SU-DHL-6 (cell line): ENCODE data around the gene PAIP2B.

Source experiments
- H2AFZ ChIP-seq: fragments of 200-600 bp; sonication (generic); 2 replicates; pipeline ENCODE4 v1.6.1; 2014; ENCODE audit warnings: low read depth, mild to moderate bottlenecking, moderate library complexity, mixed read lengths, antibody characterized with exemption, low read length; ENCODE audit not compliant: severe bottlenecking
- H3F3A ChIP-seq: fragments of 200-600 bp; shearing (Covaris generic); 2 replicates; pipeline ENCODE4 v1.6.0; 2016; ENCODE audit warnings: antibody characterized with exemption, mild to moderate bottlenecking; ENCODE audit not compliant: insufficient read depth
- H3K27ac ChIP-seq: fragments of 200-600 bp; sonication (generic); 2 replicates; pipeline ENCODE4 v1.5.1; 2016; ENCODE audit warnings: low read depth, mild to moderate bottlenecking, low read length, moderate library complexity, mixed read lengths
- H3K27me3 ChIP-seq: fragments of 200-600 bp; sonication (generic), shearing (Covaris generic); 2 replicates; pipeline ENCODE4 v1.6.0; 2014; ENCODE audit warnings: mild to moderate bottlenecking, low read length
- H3K36me3 ChIP-seq: fragments of 200-600 bp; sonication (generic); 2 replicates; pipeline ENCODE4 v1.6.1; 2014; ENCODE audit warnings: mild to moderate bottlenecking, low read length, mixed read lengths
- H3K4me2 ChIP-seq: fragments of 300-600, 200-600 bp; shearing (Covaris generic), sonication (generic); 2 replicates; pipeline ENCODE4 v1.6.0; 2014; ENCODE audit warnings: low read length, low read depth, mild to moderate bottlenecking; ENCODE audit not compliant: poor library complexity, severe bottlenecking
- H3K4me3 ChIP-seq: fragments of 200-600 bp; sonication (generic); 2 replicates; pipeline ENCODE4 v1.5.1; 2014; ENCODE audit warnings: antibody characterized with exemption, low read length, mild to moderate bottlenecking, mixed read lengths; ENCODE audit not compliant: insufficient read depth, poor library complexity, severe bottlenecking
- H3K79me2 ChIP-seq: fragments of 200-600 bp; sonication (generic); 2 replicates; pipeline ENCODE4 v1.6.1; 2014; ENCODE audit warnings: mild to moderate bottlenecking, low read length, moderate library complexity; ENCODE audit not compliant: insufficient read depth
- H3K9ac ChIP-seq: fragments of 200-600 bp; sonication (generic); 2 replicates; pipeline ENCODE4 v1.7.0; 2014; ENCODE audit warnings: mild to moderate bottlenecking, low read length
- H3K9me2 ChIP-seq: fragments of 200-600 bp; sonication (generic); replicated peaks from 2 replicates; pipeline ENCODE4 v1.6.1; 2014; ENCODE audit warnings: low read length; ENCODE audit not compliant: insufficient read depth
- H3K9me3 ChIP-seq: fragments of 200-600 bp; sonication (generic); 2 replicates; pipeline ENCODE4 v1.6.1; 2014; ENCODE audit warnings: low read length, mixed read lengths; ENCODE audit not compliant: insufficient read depth
- H4K20me1 ChIP-seq: fragments of 200-600 bp; sonication (generic); 2 replicates; pipeline ENCODE4 v1.6.1; 2014; ENCODE audit warnings: low read depth, mild to moderate bottlenecking, antibody characterized with exemption, low read length, moderate library complexity, mixed read lengths
- CTCF ChIP-seq: fragments of 200-600 bp; sonication (generic); IDR thresholded peaks from one replicate; pipeline ENCODE4 v1.5.1; 2017; ENCODE audit warnings: antibody characterized with exemption, mild to moderate bottlenecking, low read length, moderate library complexity; ENCODE audit not compliant: insufficient read depth, poor library complexity, severe bottlenecking
- EZH2phosphoT487 ChIP-seq: fragments of 200-600 bp; sonication (generic), shearing (Covaris generic); conservative IDR thresholded peaks from 2 replicates; pipeline ENCODE4 v1.6.1; 2018; ENCODE audit warnings: mild to moderate bottlenecking, antibody characterized with exemption, low read length, moderate library complexity, mixed read lengths

PAIP2B gene

GRCh38 chr2:71254078-71254477 is 27.2 kb upstream of the PAIP2B start:
- H3F3A ChIP-seq: no peaks in the 10 kb centered on the region
- no peak overlapping the region for H2AFZ ChIP-seq
- H3K27ac ChIP-seq: no peak overlapping the region
- no peak overlapping the region for H3K9ac ChIP-seq
- TF ChIP-seq EZH2phosphoT487 (no peak), CTCF (no peak)
- H3K27me3 ChIP-seq: no peaks in the 10 kb centered on the region
- H3K79me2 ChIP-seq: no peaks in the 10 kb centered on the region
- H3K9me3 ChIP-seq: no peaks in the 10 kb centered on the region
- H3K36me3 ChIP-seq: no peaks in the 10 kb centered on the region
- H3K4me2 ChIP-seq: no peak overlapping the region
- no peak overlapping the region for H3K4me3 ChIP-seq
- no peaks in the 10 kb centered on the region for H3K9me2 ChIP-seq
- no peaks in the 10 kb centered on the region for H4K20me1 ChIP-seq

GRCh38 chr2:71253476-71253875 is 26.6 kb upstream of the PAIP2B start:
- no peak overlapping the region for H3K27ac ChIP-seq
- H3K36me3 ChIP-seq: no peaks in the 10 kb centered on the region
- H3K9me2 ChIP-seq: no peaks in the 10 kb centered on the region
- H3F3A ChIP-seq: no peaks in the 10 kb centered on the region
- no peak overlapping the region for H3K4me3 ChIP-seq
- no peak overlapping the region for H3K9ac ChIP-seq
- no peak for TF ChIP-seq EZH2phosphoT487
- TF ChIP-seq CTCF: no peak
- H3K4me2 ChIP-seq: no peak overlapping the region
- no peaks in the 10 kb centered on the region for H3K27me3 ChIP-seq
- no peaks in the 10 kb centered on the region for H3K9me3 ChIP-seq
- H3K79me2 ChIP-seq: no peaks in the 10 kb centered on the region
- H2AFZ ChIP-seq: no peak overlapping the region
- no peaks in the 10 kb centered on the region for H4K20me1 ChIP-seq

- H3K27ac ChIP-seq: no peak overlapping the region
- TF ChIP-seq CTCF: no peak
- TF ChIP-seq EZH2phosphoT487: no peak
- H3F3A ChIP-seq: no peaks in the 10 kb centered on the region
- H3K4me2 ChIP-seq: no peak overlapping the region
- no peaks in the 10 kb centered on the region for H3K9me3 ChIP-seq
- no peaks in the 10 kb centered on the region for H3K36me3 ChIP-seq
- H2AFZ ChIP-seq: no peak overlapping the region
- H4K20me1 ChIP-seq: no peaks in the 10 kb centered on the region
- no peak overlapping the region for H3K4me3 ChIP-seq
- no peaks in the 10 kb centered on the region for H3K79me2 ChIP-seq
- H3K27me3 ChIP-seq: no peaks in the 10 kb centered on the region
- H3K9ac ChIP-seq: no peak overlapping the region
- H3K9me2 ChIP-seq: no peaks in the 10 kb centered on the region
These were observed 26.0 kb upstream of the PAIP2B start for GRCh38 chr2:71252862-71253261.
